Stimulated activated CD4-positive, alpha-beta T cell treated with anti-CD3 and anti-CD28 coated beads, Interleukin-4, amount 100 ng/mL, for 1 hour (primary cell): ENCODE data around the gene RPL9.
A peak's percentile ranks its signal among the peaks of the same experiment; 100 is the strongest.
"Not testable (repeated sequence)": the region's sequence is repeated elsewhere in the genome, so short reads cannot be mapped to it uniquely, and the experiment has no call there.

Experiments used
- DNase-seq: peaks from one replicate; pipeline ENCODE4 v3.0.0-alpha.2; 2020

The RPL9 gene

GRCh38 chr4:39464886-39465501 lies 6.3 kb upstream of the RPL9 start:
- DNase-seq = no peak

- DNase-seq = not testable (repeated sequence)
These were observed 589 bp downstream of the RPL9 start for GRCh38 chr4:39458161-39458504.

- DNase-seq = no peak
These were observed 1.6 kb downstream of the RPL9 start for GRCh38 chr4:39456946-39457763.

- no peak for DNase-seq
These were observed 3.2 kb downstream of the RPL9 start for GRCh38 chr4:39455486-39455885.

- no peak for DNase-seq
These were observed 5.0 kb downstream of the RPL9 start for GRCh38 chr4:39453738-39454137.

- no peak for DNase-seq
These were observed 5.7 kb downstream of the RPL9 start for GRCh38 chr4:39452860-39453587.

GRCh38 chr4:39452153-39452859 lies 6.4 kb downstream of the RPL9 start:
- DNase-seq = no peak

GRCh38 chr4:39451423-39452023 lies 7.2 kb downstream of the RPL9 start:
- no peak for DNase-seq

GRCh38 chr4:39450618-39451017 lies 8.1 kb downstream of the RPL9 start:
- DNase-seq = no peak

GRCh38 chr4:39446842-39447573 lies 11.7 kb downstream of the RPL9 start:
- peak; percentile 50 for DNase-seq

- no peak for DNase-seq
These were observed 12.3 kb downstream of the RPL9 start for GRCh38 chr4:39446483-39446841.

- no peak for DNase-seq
These were observed 15.7 kb downstream of the RPL9 start for GRCh38 chr4:39442998-39443397.

- DNase-seq = no peak
These were observed 17.1 kb downstream of the RPL9 start for GRCh38 chr4:39441593-39441992.

- no peak for DNase-seq
These were observed 22.8 kb downstream of the RPL9 start for GRCh38 chr4:39435659-39436563.

GRCh38 chr4:39433878-39434492 lies 24.7 kb downstream of the RPL9 start:
- DNase-seq = no peak

GRCh38 chr4:39429476-39430334 lies 29.0 kb downstream of the RPL9 start:
- DNase-seq = no peak

GRCh38 chr4:39427520-39428114 lies 31.1 kb downstream of the RPL9 start:
- DNase-seq = no peak

- DNase-seq = no peak
These were observed 32.0 kb downstream of the RPL9 start for GRCh38 chr4:39426728-39427127.

GRCh38 chr4:39425297-39425696 lies 33.4 kb downstream of the RPL9 start:
- not testable (repeated sequence) for DNase-seq
